Thyroid gland (tissue), 4 donors: Measurements from ENCODE around the gene EIF4E3. TPM values are rescaled to one million over a fixed set of nuclear protein-coding genes. Genes with fewer than 3 reads are reported as not detected.

Experiments
- DNase-seq, 2 donors: peaks; one replicate each; pipeline ENCODE4 v3.0.0-alpha.2; 2019
- H3K27ac ChIP-seq, 3 donors: fragments of 200-600 bp; sonication (generic); 1 replicate in 2 of 3; 2 replicates in 1 of 3; pipeline ENCODE4 v1.5.1; 2016 to 2019; ENCODE audit warnings: mild to moderate bottlenecking in 1 of 3, moderate library complexity in 1 of 3
- H3K27me3 ChIP-seq: fragments of 200-600 bp; sonication (generic); one replicate; pipeline ENCODE4 v1.5.1; 2019
- H3K36me3 ChIP-seq, 2 donors: fragments of 200-600 bp; sonication (generic); one replicate each; pipeline ENCODE4 v1.5.1; 2016 to 2019
- H3K4me1 ChIP-seq, 2 donors: fragments of 200-600 bp; sonication (generic); one replicate each; pipeline ENCODE4 v1.5.1; 2017 to 2019
- H3K4me3 ChIP-seq, 3 donors: fragments of 200-600 bp; sonication (generic); replicated peaks in 1 of 3; 1 replicate in 2 of 3; 2 replicates in 1 of 3; pipeline ENCODE4 v1.5.1; 2016; ENCODE audit warnings: mild to moderate bottlenecking in 1 of 3
- H3K9me3 ChIP-seq: fragments of 200-600 bp; sonication (generic); one replicate; pipeline ENCODE4 v1.5.1; 2017
- CTCF ChIP-seq, 6 experiments: fragments of 200-600 bp in 3 of 6; fragments of 450-650 bp in 3 of 6; sonication (generic) in 3 of 6; IDR thresholded peaks; one replicate each; pipeline ENCODE4 v1.5.1; 2016 to 2019; ENCODE audit warnings: antibody characterized with exemption in 6 of 6, mild to moderate bottlenecking in 2 of 6, inconsistent platforms in 1 of 6, moderate library complexity in 1 of 6
- POLR2A ChIP-seq, 2 donors: fragments of 450-650 bp; IDR thresholded peaks; one replicate each; pipeline ENCODE4 v1.6.1; 2017; ENCODE audit warnings: antibody characterized with exemption in 2 of 2, mild to moderate bottlenecking in 2 of 2, moderate library complexity in 1 of 2
- WGBS, 2 donors: methylation state at CpG; one replicate each; pipeline ENCODE4 v1.1.5; 2017; 5-methylcytosine and 5-hydroxymethylcytosine counted together
- intact Hi-C: fragments of 100-400 bp; cut with DNase I; formaldehyde crosslinking; loops from one replicate; pipeline ENCODE4 v1.15.1; 2023
- total RNA-seq, 4 donors: library from RNA; depleted of rRNA; stranded (reverse); fragments of >200 nt; gene quantifications; one replicate each; pipeline ENCODE4 v1.2.3, GENCODE V29; 2016

The EIF4E3 gene
- total RNA-seq, 4 donors from 2014 or later, result 18.4 to 26.6 (median 26.0) TPM

GRCh38 chr3:71752831-71753700, 27.9 kb upstream of the EIF4E3 start:
- H3K36me3 ChIP-seq, result no peaks in the 10 kb centered on the region
- peak overlapping the region in 1 of 3 donors; percentile 32 for H3K4me3 ChIP-seq
- DNase-seq, result peak in 1 of 2 donors; percentile 8
- WGBS, 2 donors, result 28 to 50% methylated on average over 17 to 32 of the region's 68 CpGs
- no peak overlapping the region for H3K27ac ChIP-seq
- no peaks in the 10 kb centered on the region for H3K27me3 ChIP-seq
- H3K4me1 ChIP-seq, result no peaks in the 10 kb centered on the region
- intact Hi-C loops, result no loop called here
- no peaks in the 10 kb centered on the region for H3K9me3 ChIP-seq
- TF ChIP-seq POLR2A (IDR thresholded peaks at IDR 0.05) (no peak), CTCF (IDR thresholded peaks at IDR 0.05) (no peak)

GRCh38 chr3:71751602-71752001, 26.4 kb upstream of the EIF4E3 start:
- H3K9me3 ChIP-seq, result no peaks in the 10 kb centered on the region
- 96 to 97% methylated on average over 4 of the region's 4 CpGs for WGBS, 2 donors
- H3K4me3 ChIP-seq, result no peak overlapping the region
- no peaks in the 10 kb centered on the region for H3K27me3 ChIP-seq
- no peak for DNase-seq
- H3K4me1 ChIP-seq, result no peaks in the 10 kb centered on the region
- no peak overlapping the region for H3K27ac ChIP-seq
- intact Hi-C loops, result no loop called here
- no peak for TF ChIP-seq POLR2A (IDR thresholded peaks at IDR 0.05)
- TF ChIP-seq CTCF (IDR thresholded peaks at IDR 0.05), result no peak
- no peaks in the 10 kb centered on the region for H3K36me3 ChIP-seq

GRCh38 chr3:71744738-71745137, 19.5 kb upstream of the EIF4E3 start:
- no peak for DNase-seq
- intact Hi-C loops, result no loop called here
- no peak overlapping the region for H3K4me3 ChIP-seq
- H3K36me3 ChIP-seq, result no peaks in the 10 kb centered on the region
- 91 to 93% methylated on average over 3 of the region's 3 CpGs for WGBS, 2 donors
- no peak overlapping the region for H3K27ac ChIP-seq
- H3K27me3 ChIP-seq, result no peaks in the 10 kb centered on the region
- H3K4me1 ChIP-seq, result no peaks in the 10 kb centered on the region
- TF ChIP-seq POLR2A (IDR thresholded peaks at IDR 0.05) (no peak), CTCF (IDR thresholded peaks at IDR 0.05) (no peak)
- H3K9me3 ChIP-seq, result no peaks in the 10 kb centered on the region

- Histone ChIP-seq H3K36me3 (no peaks in the 10 kb centered on the region), H3K9me3 (no peaks in the 10 kb centered on the region), H3K27me3 (no peaks in the 10 kb centered on the region), H3K27ac (no peak overlapping the region), H3K4me1 (no peaks in the 10 kb centered on the region), H3K4me3 (no peak overlapping the region)
- no peak for TF ChIP-seq CTCF (IDR thresholded peaks at IDR 0.05)
- intact Hi-C loops, result no loop called here
- DNase-seq, result no peak
- WGBS, 2 donors, result 93 to 100% methylated on average over 1 of the region's 1 CpG
Observed at GRCh38 chr3:71742621-71743020, 17.4 kb upstream of the EIF4E3 start.

GRCh38 chr3:71734881-71735280, 9.7 kb upstream of the EIF4E3 start:
- no peaks in the 10 kb centered on the region for H3K36me3 ChIP-seq
- DNase-seq, result no peak
- TF ChIP-seq CTCF (IDR thresholded peaks at IDR 0.05) (no peak), POLR2A (IDR thresholded peaks at IDR 0.05) (no peak)
- 76 to 84% methylated on average over 1 of the region's 1 CpG for WGBS, 2 donors
- no peaks in the 10 kb centered on the region for H3K27me3 ChIP-seq
- intact Hi-C loops, result no loop called here
- H3K4me1 ChIP-seq, result peaks cover 0 to 4% of the 10 kb centered on the region in 2 donors
- H3K4me3 ChIP-seq, result no peak overlapping the region
- H3K9me3 ChIP-seq, result no peaks in the 10 kb centered on the region
- no peak overlapping the region for H3K27ac ChIP-seq
